Measurements from ENCODE around the gene HOXB8.

- TF ChIP-seq POLR2AphosphoS5 (IDR thresholded peaks at IDR 0.05; ENCODE audit: low read depth, low read length) (no peak), FOXP2 (optimal IDR thresholded peaks at IDR 0.05; ENCODE audit: borderline replicate concordance, extremely low read depth, extremely low read length, insufficient read depth) (no peak), SIN3A (IDR thresholded peaks at IDR 0.05; ENCODE audit: borderline replicate concordance, insufficient read depth, low read length) (no peak)
- TF ChIP-seq, protein P1, sequence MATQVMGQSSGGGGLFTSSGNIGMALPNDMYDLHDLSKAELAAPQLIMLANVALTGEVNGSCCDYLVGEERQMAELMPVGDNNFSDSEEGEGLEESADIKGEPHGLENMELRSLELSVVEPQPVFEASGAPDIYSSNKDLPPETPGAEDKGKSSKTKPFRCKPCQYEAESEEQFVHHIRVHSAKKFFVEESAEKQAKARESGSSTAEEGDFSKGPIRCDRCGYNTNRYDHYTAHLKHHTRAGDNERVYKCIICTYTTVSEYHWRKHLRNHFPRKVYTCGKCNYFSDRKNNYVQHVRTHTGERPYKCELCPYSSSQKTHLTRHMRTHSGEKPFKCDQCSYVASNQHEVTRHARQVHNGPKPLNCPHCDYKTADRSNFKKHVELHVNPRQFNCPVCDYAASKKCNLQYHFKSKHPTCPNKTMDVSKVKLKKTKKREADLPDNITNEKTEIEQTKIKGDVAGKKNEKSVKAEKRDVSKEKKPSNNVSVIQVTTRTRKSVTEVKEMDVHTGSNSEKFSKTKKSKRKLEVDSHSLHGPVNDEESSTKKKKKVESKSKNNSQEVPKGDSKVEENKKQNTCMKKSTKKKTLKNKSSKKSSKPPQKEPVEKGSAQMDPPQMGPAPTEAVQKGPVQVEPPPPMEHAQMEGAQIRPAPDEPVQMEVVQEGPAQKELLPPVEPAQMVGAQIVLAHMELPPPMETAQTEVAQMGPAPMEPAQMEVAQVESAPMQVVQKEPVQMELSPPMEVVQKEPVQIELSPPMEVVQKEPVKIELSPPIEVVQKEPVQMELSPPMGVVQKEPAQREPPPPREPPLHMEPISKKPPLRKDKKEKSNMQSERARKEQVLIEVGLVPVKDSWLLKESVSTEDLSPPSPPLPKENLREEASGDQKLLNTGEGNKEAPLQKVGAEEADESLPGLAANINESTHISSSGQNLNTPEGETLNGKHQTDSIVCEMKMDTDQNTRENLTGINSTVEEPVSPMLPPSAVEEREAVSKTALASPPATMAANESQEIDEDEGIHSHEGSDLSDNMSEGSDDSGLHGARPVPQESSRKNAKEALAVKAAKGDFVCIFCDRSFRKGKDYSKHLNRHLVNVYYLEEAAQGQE (IDR thresholded peaks at IDR 0.05; ENCODE audit: insufficient read depth in 1 of 2, low read depth in 2 of 2, low read length in 2 of 2), result no peak
These were observed 3.3 kb upstream of the HOXB8 start for GRCh38 chr17:48618256-48618896.
